HFF-Myc (cell line): ENCODE results near the gene CDKL2.

Source experiments
- DNase-seq: peaks from one replicate; pipeline ENCODE4 v3.0.0-alpha.2; 2011; ENCODE audit warnings: low read depth; ENCODE audit errors: extremely low read depth
- H3K4me3 ChIP-seq: replicated peaks from 2 replicates; pipeline ENCODE4 v1.5.1; 2011; ENCODE audit warnings: low read depth, mild to moderate bottlenecking, control low read depth, low read length
- CTCF ChIP-seq: IDR thresholded peaks from 2 replicates; pipeline ENCODE4 v1.5.1; 2012; ENCODE audit warnings: mild to moderate bottlenecking, low read depth, low read length, control low read depth; ENCODE audit errors: missing control alignments

CDKL2 gene

GRCh38 chr4:75639124-75639695, 8.9 kb upstream of the CDKL2 start:
- no peak for TF ChIP-seq CTCF
- no peak for DNase-seq
- H3K4me3 ChIP-seq: no peak overlapping the region

GRCh38 chr4:75637827-75638226, 7.5 kb upstream of the CDKL2 start:
- H3K4me3 ChIP-seq: no peak overlapping the region
- no peak for TF ChIP-seq CTCF
- no peak for DNase-seq

- no peak overlapping the region for H3K4me3 ChIP-seq
- no peak for TF ChIP-seq CTCF
- no peak for DNase-seq
Observed at GRCh38 chr4:75637176-75637575, 6.8 kb upstream of the CDKL2 start.

- TF ChIP-seq CTCF: no peak
Observed at GRCh38 chr4:75634951-75635350, 4.6 kb upstream of the CDKL2 start.

GRCh38 chr4:75634281-75634680, 4.0 kb upstream of the CDKL2 start:
- no peak overlapping the region for H3K4me3 ChIP-seq
- TF ChIP-seq CTCF: no peak
- DNase-seq: no peak

More at GRCh38 chr4:75634951-75635350, 4.6 kb upstream of the CDKL2 start:
- DNase-seq: no peak
- H3K4me3 ChIP-seq: no peak overlapping the region

GRCh38 chr4:75633846-75634245, 3.5 kb upstream of the CDKL2 start:
- no peak overlapping the region for H3K4me3 ChIP-seq
- TF ChIP-seq CTCF: no peak
- no peak for DNase-seq

GRCh38 chr4:75630937-75631329, 605 bp upstream of the CDKL2 start:
- peak overlapping the region; percentile 52 for H3K4me3 ChIP-seq
- no peak for TF ChIP-seq CTCF
- no peak for DNase-seq
